HG03378 (cell line): ENCODE measurements around the gene ZFYVE28.
A peak's percentile ranks its signal among the peaks of the same experiment; 100 is the strongest.

ENCODE experiments used
- ATAC-seq: cut with Tn5 transposase; IDR thresholded peaks from one replicate; pipeline ENCODE4 v1.9.1; 2021; ENCODE audit warnings: mild to moderate bottlenecking, moderate library complexity; ENCODE audit not compliant: unreplicated experiment

The ZFYVE28 gene

GRCh38 chr4:2428496-2429213 lies 10.2 kb upstream of the ZFYVE28 start:
- no peak for ATAC-seq

- no peak for ATAC-seq
Observed at GRCh38 chr4:2427383-2428334, 9.2 kb upstream of the ZFYVE28 start.

- no peak for ATAC-seq
Observed at GRCh38 chr4:2426711-2427275, 8.3 kb upstream of the ZFYVE28 start.

- no peak for ATAC-seq
Observed at GRCh38 chr4:2426069-2426397, 7.6 kb upstream of the ZFYVE28 start.

GRCh38 chr4:2425386-2426068 lies 7.1 kb upstream of the ZFYVE28 start:
- no peak for ATAC-seq

GRCh38 chr4:2424581-2424980 lies 6.1 kb upstream of the ZFYVE28 start:
- ATAC-seq = no peak

- ATAC-seq = no peak
Observed at GRCh38 chr4:2423695-2424094, 5.2 kb upstream of the ZFYVE28 start.

GRCh38 chr4:2423066-2423465 lies 4.6 kb upstream of the ZFYVE28 start:
- ATAC-seq = no peak

- ATAC-seq = no peak
Observed at GRCh38 chr4:2421928-2422327, 3.5 kb upstream of the ZFYVE28 start.

- ATAC-seq = no peak
Observed at GRCh38 chr4:2419814-2420213, 1.4 kb upstream of the ZFYVE28 start.

- peak; percentile 82 for ATAC-seq
Observed at GRCh38 chr4:2418650-2419571, 466 bp upstream of the ZFYVE28 start, which contains the start of gene CFAP99. Gene CFAP99 (plus strand): TSS chr4:2418955.

GRCh38 chr4:2417226-2417764 lies 1.1 kb downstream of the ZFYVE28 start:
- ATAC-seq = no peak

- no peak for ATAC-seq
Observed at GRCh38 chr4:2416564-2417225, 1.8 kb downstream of the ZFYVE28 start.

- no peak for ATAC-seq
Observed at GRCh38 chr4:2415881-2416563, 2.4 kb downstream of the ZFYVE28 start.

GRCh38 chr4:2415213-2415612 lies 3.2 kb downstream of the ZFYVE28 start:
- ATAC-seq = no peak

GRCh38 chr4:2413821-2414610 lies 4.4 kb downstream of the ZFYVE28 start:
- no peak for ATAC-seq

GRCh38 chr4:2412885-2413716 lies 5.3 kb downstream of the ZFYVE28 start:
- ATAC-seq = peak; percentile 49
